ENCODE data around the gene DGAT2L6.

DNA sequence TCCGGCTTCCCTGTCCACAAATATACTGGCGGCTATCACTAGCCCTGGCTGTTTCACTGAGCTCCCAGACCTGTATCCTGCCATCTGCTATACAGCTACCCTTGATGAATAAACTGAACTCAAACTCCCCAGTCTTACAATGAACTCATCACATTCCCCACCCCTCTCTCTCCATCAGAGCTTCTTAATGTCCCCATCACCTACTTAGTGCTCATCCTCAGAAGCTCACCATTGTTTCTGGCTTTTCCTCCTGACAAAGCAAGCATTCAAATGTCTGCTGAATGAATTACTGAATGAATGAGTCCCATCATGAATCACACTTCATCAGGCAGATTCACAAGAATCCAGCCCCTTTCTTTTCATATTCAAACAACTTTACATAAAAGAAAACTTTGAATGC, 5.7 kb upstream of the DGAT2L6 start:
- TF ChIP-seq, protein P1, sequence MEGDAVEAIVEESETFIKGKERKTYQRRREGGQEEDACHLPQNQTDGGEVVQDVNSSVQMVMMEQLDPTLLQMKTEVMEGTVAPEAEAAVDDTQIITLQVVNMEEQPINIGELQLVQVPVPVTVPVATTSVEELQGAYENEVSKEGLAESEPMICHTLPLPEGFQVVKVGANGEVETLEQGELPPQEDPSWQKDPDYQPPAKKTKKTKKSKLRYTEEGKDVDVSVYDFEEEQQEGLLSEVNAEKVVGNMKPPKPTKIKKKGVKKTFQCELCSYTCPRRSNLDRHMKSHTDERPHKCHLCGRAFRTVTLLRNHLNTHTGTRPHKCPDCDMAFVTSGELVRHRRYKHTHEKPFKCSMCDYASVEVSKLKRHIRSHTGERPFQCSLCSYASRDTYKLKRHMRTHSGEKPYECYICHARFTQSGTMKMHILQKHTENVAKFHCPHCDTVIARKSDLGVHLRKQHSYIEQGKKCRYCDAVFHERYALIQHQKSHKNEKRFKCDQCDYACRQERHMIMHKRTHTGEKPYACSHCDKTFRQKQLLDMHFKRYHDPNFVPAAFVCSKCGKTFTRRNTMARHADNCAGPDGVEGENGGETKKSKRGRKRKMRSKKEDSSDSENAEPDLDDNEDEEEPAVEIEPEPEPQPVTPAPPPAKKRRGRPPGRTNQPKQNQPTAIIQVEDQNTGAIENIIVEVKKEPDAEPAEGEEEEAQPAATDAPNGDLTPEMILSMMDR (IDR thresholded peaks at IDR 0.05; ENCODE audit: poor library complexity), result no peak
- TF ChIP-seq EZH2 (IDR thresholded peaks at IDR 0.05; ENCODE audit: borderline replicate concordance) (no peak), EZH2phosphoT487 (IDR thresholded peaks at IDR 0.05; ENCODE audit: low read depth, severe bottlenecking, unreplicated experiment) (no peak)
